ENCODE results near the gene KLK7. TPM values are rescaled to one million over a fixed set of nuclear protein-coding genes. Genes with fewer than 3 reads are reported as not detected.

The KLK7 gene
- total and polyA plus RNA-seq, 2 experiments from 2014 or later, result 0.20 to 2.8 TPM

GRCh38 chr19:51020988-51021651 is 37.4 kb upstream of the KLK7 start:
- H2AFZ ChIP-seq, result no peak overlapping the region
- H3K4me3 ChIP-seq, result no peak overlapping the region
- H3K27ac ChIP-seq, result no peak overlapping the region
- no peak overlapping the region for H3K4me2 ChIP-seq
- H3K9me3 ChIP-seq (ENCODE audit: low read depth), result no peaks in the 10 kb centered on the region
- H3K27me3 ChIP-seq, result peaks cover 38% of the 10 kb centered on the region
- H4K20me1 ChIP-seq (ENCODE audit: insufficient read depth, poor library complexity, severe bottlenecking), result no peaks in the 10 kb centered on the region
- WGBS (ENCODE audit: low lambda C conversion rate, missing lambda C conversion rate), result 33% methylated on average over 7 of the region's 7 CpGs
- H3K79me2 ChIP-seq, result no peaks in the 10 kb centered on the region
- H3K4me1 ChIP-seq (ENCODE audit: insufficient read depth), result peaks cover 8% of the 10 kb centered on the region
- no peaks in the 10 kb centered on the region for H3K36me3 ChIP-seq (replicated peaks; ENCODE audit: insufficient read depth, low read depth)
- DNase-seq (ENCODE audit: low spot score), result peak; percentile 61
- H3K9me2 ChIP-seq (replicated peaks; ENCODE audit: insufficient read depth), result no peaks in the 10 kb centered on the region
- TF ChIP-seq CTCF (IDR thresholded peaks at IDR 0.05; ENCODE audit: poor library complexity) (peak; percentile 71), EZH2 (IDR thresholded peaks at IDR 0.05; ENCODE audit: borderline replicate concordance) (no peak)

- Histone ChIP-seq H3K4me2 (peak within 1 kb of the TSS; percentile 80), H3K36me3 (replicated peaks; ENCODE audit: insufficient read depth, low read depth) (no peaks in the 10 kb centered on the region), H3K4me3 (no peak within 1 kb of the TSS), H2AFZ (no peak within 1 kb of the TSS), H3K9me3 (ENCODE audit: low read depth) (no peaks in the 10 kb centered on the region), H4K20me1 (ENCODE audit: insufficient read depth, poor library complexity, severe bottlenecking) (no peaks in the 10 kb centered on the region), H3K27ac (no peak within 1 kb of the TSS), H3K27me3 (peaks cover 42% of the 10 kb centered on the region), H3K4me1 (ENCODE audit: insufficient read depth) (peaks cover 8% of the 10 kb centered on the region), H3K9me2 (replicated peaks; ENCODE audit: insufficient read depth) (no peaks in the 10 kb centered on the region), H3K79me2 (no peaks in the 10 kb centered on the region)
- no peak for DNase-seq (ENCODE audit: low spot score)
- TF ChIP-seq CTCF (IDR thresholded peaks at IDR 0.05; ENCODE audit: poor library complexity) (no peak), EZH2phosphoT487 (IDR thresholded peaks at IDR 0.05; ENCODE audit: low read depth, severe bottlenecking, unreplicated experiment) (no peak)
- WGBS (ENCODE audit: low lambda C conversion rate, missing lambda C conversion rate), result 12% methylated on average over 9 of the region's 14 CpGs
Observed at GRCh38 chr19:51019544-51019925, 35.8 kb upstream of the KLK7 start, which contains the start of gene KLK10. TSS of gene KLK10 (minus strand) at chr19:51019709. CDS start at chr19:51019130, 579 bp downstream.

DNA sequence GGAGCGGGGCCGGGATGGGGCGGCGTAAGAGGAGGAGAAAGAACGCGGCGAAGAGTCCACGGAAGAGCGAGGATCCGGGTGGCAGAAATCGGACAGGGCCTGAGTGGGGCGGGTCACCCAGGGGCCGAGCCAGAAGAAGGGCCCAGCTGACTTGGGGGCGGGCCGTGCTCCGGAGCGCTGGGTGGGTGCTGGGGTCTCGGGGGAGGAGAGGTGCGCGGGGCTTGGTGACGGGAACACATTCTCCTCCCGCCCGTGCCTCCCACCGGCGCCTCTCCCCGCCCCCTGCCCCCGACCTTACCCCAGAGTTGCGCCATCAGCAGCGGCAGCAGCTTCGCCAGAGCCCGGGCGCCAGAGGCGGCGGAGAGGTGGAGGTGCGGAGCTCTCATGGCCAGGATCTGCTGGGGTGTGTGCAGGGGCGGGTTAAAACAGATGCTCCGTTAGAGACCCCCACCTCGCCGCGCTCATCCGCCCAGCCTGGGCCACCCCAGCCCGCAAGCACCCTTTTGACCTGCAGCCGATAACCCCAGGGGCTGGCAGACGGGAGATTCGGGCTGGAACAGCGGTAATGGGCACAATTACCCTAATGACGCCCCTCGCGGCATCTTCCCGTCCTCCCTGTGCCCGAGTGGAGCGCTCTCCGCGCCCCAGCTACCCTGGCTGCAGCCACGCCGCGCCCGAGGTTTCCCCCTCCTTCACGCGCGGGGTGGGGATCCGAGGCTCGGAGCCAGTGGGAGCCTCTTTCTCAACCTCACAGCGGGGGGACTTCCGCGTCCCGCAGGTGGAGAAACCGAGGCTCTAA is 35.2 kb upstream of the KLK7 start:
- Histone ChIP-seq H3K27ac (no peak overlapping the region), H3K9me2 (replicated peaks; ENCODE audit: insufficient read depth) (no peaks in the 10 kb centered on the region), H2AFZ (no peak overlapping the region), H3K9me3 (ENCODE audit: low read depth) (no peaks in the 10 kb centered on the region), H3K27me3 (peaks cover 45% of the 10 kb centered on the region), H4K20me1 (ENCODE audit: insufficient read depth, poor library complexity, severe bottlenecking) (no peaks in the 10 kb centered on the region), H3K4me2 (peak overlapping the region; percentile 80), H3K79me2 (no peaks in the 10 kb centered on the region), H3K4me3 (no peak overlapping the region), H3K36me3 (replicated peaks; ENCODE audit: insufficient read depth, low read depth) (no peaks in the 10 kb centered on the region), H3K4me1 (ENCODE audit: insufficient read depth) (peaks cover 8% of the 10 kb centered on the region)
- peak; percentile 38 for DNase-seq (ENCODE audit: low spot score)
- TF ChIP-seq EZH2 (IDR thresholded peaks at IDR 0.05; ENCODE audit: borderline replicate concordance) (peak; percentile 68), EZH2phosphoT487 (IDR thresholded peaks at IDR 0.05; ENCODE audit: low read depth, severe bottlenecking, unreplicated experiment) (no peak)
- WGBS (ENCODE audit: low lambda C conversion rate, missing lambda C conversion rate), result 3% methylated on average over 18 of the region's 68 CpGs

Data from hepatocyte (in vitro differentiated cells).